ENCODE data around the gene TMEM139. TPM values are rescaled to one million over a fixed set of nuclear protein-coding genes. Genes with fewer than 3 reads are reported as not detected.
"Not testable (repeated sequence)": the region's sequence is repeated elsewhere in the genome, so short reads cannot be mapped to it uniquely, and the experiment has no call there.

Gene TMEM139
- total and polyA plus RNA-seq, 7 experiments from 2014 or later, result 0.32 to 0.62 (median 0.48) TPM; not detected in 1

DNA sequence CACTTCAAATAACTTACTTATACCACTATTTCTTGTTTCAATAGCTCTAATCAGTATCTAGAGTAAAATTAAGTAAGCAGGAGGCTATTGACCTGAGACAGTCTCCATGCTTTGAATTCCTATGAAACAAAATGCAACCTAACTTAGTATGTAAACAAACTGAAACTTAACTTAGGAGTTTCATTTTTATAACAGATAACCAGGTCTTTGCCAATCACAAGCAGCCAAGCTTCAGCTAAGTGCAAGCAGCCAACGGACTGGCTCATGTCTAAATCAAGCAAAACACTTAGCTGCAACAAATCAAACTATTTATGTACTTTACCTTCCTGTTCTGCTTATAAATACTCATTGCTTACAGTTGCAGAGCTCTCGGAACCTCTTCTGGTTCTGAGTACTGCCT, 25.9 kb upstream of the TMEM139 start:
- ATAC-seq (peak; percentile 15), DNase-seq (peak in 3 of 9 donors; percentile 17 to 31 (median 24))
- Histone ChIP-seq H3K9me3 (ENCODE audit: control insufficient read depth in 2 of 3, low read length in 3 of 3) (no peaks in the 10 kb centered on the region), H3K4me3 (ENCODE audit: low read length) (peak overlapping the region; percentile 56), H3K4me1 (ENCODE audit: control insufficient read depth in 2 of 2, insufficient read depth in 2 of 2, low read length in 2 of 2) (peaks cover 30 to 59% of the 10 kb centered on the region in 2 donors), H3K36me3 (ENCODE audit: control insufficient read depth in 2 of 3, insufficient read depth in 3 of 3, low read length in 3 of 3) (peaks cover 0 to 7% (median 0%) of the 10 kb centered on the region in 3 experiments), H3K27me3 (ENCODE audit: control insufficient read depth in 2 of 2, insufficient read depth in 2 of 2, low read length in 2 of 2) (no peaks in the 10 kb centered on the region), H3K27ac (ENCODE audit: low read depth, low read length) (peak overlapping the region; percentile 63)
- Mint-ChIP-seq H3K27ac (peak overlapping the region; percentile 81 to 99 (median 95)), H3K4me3 (peak overlapping the region; percentile 51 to 87 (median 80)), H3K9me3 (peaks cover 0 to 11% (median 5%) of the 10 kb centered on the region in 11 donors), H3K27me3 (no peaks in the 10 kb centered on the region), H3K36me3 (peaks cover 0 to 21% (median 11%) of the 10 kb centered on the region in 5 donors), H3K4me1 (peaks cover 35 to 95% (median 82%) of the 10 kb centered on the region in 7 donors)
- POLR2A ChIA-PET, result interaction anchor here (0.6 to 2.7 kb wide), 14 partner anchors 9 to 451 kb away, joined by 3 to 12 read pairs (median 4); partner anchors contain the start of gene CASP2
- intact Hi-C loops (cut with micrococcal nuclease), result no loop called here
- CTCF ChIA-PET, result interaction anchor here (0.5 to 9.1 kb wide), 5 partner anchors 18 to 767 kb away, joined by 3 to 72 read pairs (median 3); no protein-coding TSS in a partner anchor

- peaks cover 0 to 5% (median 0%) of the 10 kb centered on the region in 11 donors for H3K9me3 Mint-ChIP-seq
- H3K4me1 Mint-ChIP-seq, result peaks cover 44 to 95% (median 82%) of the 10 kb centered on the region in 7 donors
- H3K36me3 Mint-ChIP-seq, result peaks cover 0 to 25% (median 11%) of the 10 kb centered on the region in 5 donors
- ChIA-PET POLR2A (interaction anchor here (0.9 to 8.0 kb wide), 4 partner anchors 8 to 41 kb away, joined by 3 to 129 read pairs (median 60); partner anchors contain the start of gene CASP2), CTCF (interaction anchor here (9.1 kb wide), 1 partner anchor 19 kb away, joined by 72 read pairs; no protein-coding TSS in a partner anchor)
- peak overlapping the region; percentile 1 to 99 (median 88) for H3K27ac Mint-ChIP-seq
- H3K36me3 ChIP-seq (ENCODE audit: control insufficient read depth in 2 of 3, insufficient read depth in 3 of 3, low read length in 3 of 3), result peaks cover 0 to 7% (median 0%) of the 10 kb centered on the region in 3 experiments
- peak overlapping the region in 8 of 10 donors; percentile 0 to 83 (median 54) for H3K4me3 Mint-ChIP-seq
- H3K4me3 ChIP-seq (ENCODE audit: low read length), result no peak overlapping the region
- DNase-seq, result no peak
- H3K4me1 ChIP-seq (ENCODE audit: control insufficient read depth in 2 of 2, insufficient read depth in 2 of 2, low read length in 2 of 2), result peaks cover 31 to 58% of the 10 kb centered on the region in 2 donors
- H3K27ac ChIP-seq (ENCODE audit: low read depth, low read length), result peak overlapping the region; percentile 0
- no peaks in the 10 kb centered on the region for H3K9me3 ChIP-seq (ENCODE audit: control insufficient read depth in 2 of 3, low read length in 3 of 3)
- intact Hi-C loops (cut with micrococcal nuclease), result no loop called here
- H3K27me3 Mint-ChIP-seq, result no peaks in the 10 kb centered on the region
- no peaks in the 10 kb centered on the region for H3K27me3 ChIP-seq (ENCODE audit: control insufficient read depth in 2 of 2, insufficient read depth in 2 of 2, low read length in 2 of 2)
- ATAC-seq, result no peak
Observed at GRCh38 chr7:143259765-143260164, 25.0 kb upstream of the TMEM139 start.

GRCh38 chr7:143261901-143262300, 22.9 kb upstream of the TMEM139 start:
- Histone ChIP-seq H3K27me3 (ENCODE audit: control insufficient read depth in 2 of 2, insufficient read depth in 2 of 2, low read length in 2 of 2) (no peaks in the 10 kb centered on the region), H3K4me3 (ENCODE audit: low read length) (no peak overlapping the region), H3K27ac (ENCODE audit: low read depth, low read length) (peak overlapping the region; percentile 84), H3K4me1 (ENCODE audit: control insufficient read depth in 2 of 2, insufficient read depth in 2 of 2, low read length in 2 of 2) (peaks cover 38 to 49% of the 10 kb centered on the region in 2 donors), H3K9me3 (ENCODE audit: control insufficient read depth in 2 of 3, low read length in 3 of 3) (no peaks in the 10 kb centered on the region), H3K36me3 (ENCODE audit: control insufficient read depth in 2 of 3, insufficient read depth in 3 of 3, low read length in 3 of 3) (peaks cover 0 to 9% (median 5%) of the 10 kb centered on the region in 3 experiments)
- CTCF ChIA-PET, result interaction anchor here (9.1 kb wide), 1 partner anchor 21 kb away, joined by 72 read pairs; no protein-coding TSS in a partner anchor
- no peaks in the 10 kb centered on the region for H3K27me3 Mint-ChIP-seq
- peak overlapping the region; percentile 72 to 98 (median 97) for H3K4me3 Mint-ChIP-seq
- intact Hi-C loops (cut with micrococcal nuclease), result loop anchor here (2.0 kb wide), 1 partner anchor 17 kb away; no protein-coding TSS in a partner anchor
- peaks cover 0 to 4% (median 0%) of the 10 kb centered on the region in 11 donors for H3K9me3 Mint-ChIP-seq
- DNase-seq (no peak), ATAC-seq (no peak)
- H3K36me3 Mint-ChIP-seq, result peaks cover 8 to 32% (median 15%) of the 10 kb centered on the region in 5 donors
- H3K4me1 Mint-ChIP-seq, result peaks cover 47 to 91% (median 75%) of the 10 kb centered on the region in 7 donors
- POLR2A ChIA-PET, result interaction anchor here (0.6 to 8.0 kb wide), 9 partner anchors 10 to 453 kb away, joined by 3 to 129 read pairs (median 10); partner anchors contain the start of gene CASP2
- peak overlapping the region; percentile 70 to 99 (median 97) for H3K27ac Mint-ChIP-seq

- ChIA-PET CTCF (interaction anchor here (0.6 to 9.1 kb wide), 10 partner anchors 13 to 112 kb away, joined by 3 to 72 read pairs (median 5); partner anchors contain the start of gene CASP2), POLR2A (interaction anchor here (0.6 to 8.0 kb wide), 21 partner anchors 12 to 467 kb away, joined by 3 to 129 read pairs (median 5); partner anchors contain the start of gene CASP2)
- Mint-ChIP-seq H3K4me3 (peak within 1 kb of the TSS; percentile 93 to 99 (median 97)), H3K27me3 (no peaks in the 10 kb centered on the region), H3K36me3 (peaks cover 8 to 43% (median 19%) of the 10 kb centered on the region in 5 donors), H3K27ac (peak within 1 kb of the TSS; percentile 76 to 99 (median 97)), H3K4me1 (peaks cover 39 to 88% (median 66%) of the 10 kb centered on the region in 7 donors), H3K9me3 (peaks cover 0 to 4% (median 0%) of the 10 kb centered on the region in 11 donors)
- Histone ChIP-seq H3K4me1 (ENCODE audit: control insufficient read depth in 2 of 2, insufficient read depth in 2 of 2, low read length in 2 of 2) (peaks cover 34 to 40% of the 10 kb centered on the region in 2 donors), H3K4me3 (ENCODE audit: low read length) (peak within 1 kb of the TSS; percentile 90), H3K36me3 (ENCODE audit: control insufficient read depth in 2 of 3, insufficient read depth in 3 of 3, low read length in 3 of 3) (peaks cover 0 to 25% (median 13%) of the 10 kb centered on the region in 3 experiments), H3K9me3 (ENCODE audit: control insufficient read depth in 2 of 3, low read length in 3 of 3) (no peaks in the 10 kb centered on the region), H3K27me3 (ENCODE audit: control insufficient read depth in 2 of 2, insufficient read depth in 2 of 2, low read length in 2 of 2) (no peaks in the 10 kb centered on the region), H3K27ac (ENCODE audit: low read depth, low read length) (peak within 1 kb of the TSS; percentile 84)
- ATAC-seq (peak; percentile 97), DNase-seq (peak; percentile 62 to 86 (median 74))
- intact Hi-C loops (cut with micrococcal nuclease), result loop anchor here (1.0 to 2.0 kb wide), 6 partner anchors 9 to 117 kb away; partner anchors contain the start of gene CASP2 (in 2 of the 2)
Observed at GRCh38 chr7:143263266-143264195, 21.2 kb upstream of the TMEM139 start, which contains the start of gene GSTK1. Gene GSTK1, plus strand, starts transcription at chr7:143263441. Its CDS starts 73 bp downstream, at chr7:143263514.

DNA sequence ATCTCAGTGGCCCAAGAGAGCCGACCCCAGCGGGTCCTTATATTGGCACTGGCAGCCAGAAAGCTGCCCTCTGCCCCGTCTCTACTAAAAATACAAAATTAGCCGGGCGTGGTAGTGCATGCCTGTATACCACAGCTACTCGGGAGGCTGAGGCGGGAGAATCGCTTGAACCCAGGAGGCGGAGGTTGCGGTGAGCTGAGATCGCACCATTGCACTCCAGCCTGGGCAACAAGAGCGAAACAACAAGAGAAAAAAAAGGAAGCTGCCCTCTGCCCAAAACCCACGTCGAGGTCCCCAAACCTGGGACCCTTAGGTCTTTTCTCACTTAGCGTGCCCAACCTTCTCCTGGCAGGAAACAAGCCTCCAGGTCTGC, 20.6 kb upstream of the TMEM139 start:
- H3K9me3 ChIP-seq (ENCODE audit: control insufficient read depth in 2 of 3, low read length in 3 of 3); ATAC-seq; DNase-seq; H3K27me3 Mint-ChIP-seq; H3K9me3 Mint-ChIP-seq; H3K27me3 ChIP-seq (ENCODE audit: control insufficient read depth in 2 of 2, insufficient read depth in 2 of 2, low read length in 2 of 2): not testable (repeated sequence)
- peaks cover 33 to 88% (median 64%) of the 10 kb centered on the region in 7 donors for H3K4me1 Mint-ChIP-seq
- Histone ChIP-seq H3K4me3 (ENCODE audit: low read length) (peak overlapping the region; percentile 90), H3K27ac (ENCODE audit: low read depth, low read length) (peak overlapping the region; percentile 84), H3K36me3 (ENCODE audit: control insufficient read depth in 2 of 3, insufficient read depth in 3 of 3, low read length in 3 of 3) (peaks cover 0 to 32% (median 13%) of the 10 kb centered on the region in 3 experiments), H3K4me1 (ENCODE audit: control insufficient read depth in 2 of 2, insufficient read depth in 2 of 2, low read length in 2 of 2) (peaks cover 27 to 34% of the 10 kb centered on the region in 2 donors)
- ChIA-PET POLR2A (interaction anchor here (0.6 to 8.0 kb wide), 9 partner anchors 13 to 155 kb away, joined by 4 to 129 read pairs (median 9); partner anchors contain the start of gene CASP2), CTCF (interaction anchor here (0.7 to 9.1 kb wide), 8 partner anchors 12 to 112 kb away, joined by 3 to 72 read pairs (median 5); partner anchors contain the start of gene CASP2)
- H3K27ac Mint-ChIP-seq, result peak overlapping the region; percentile 76 to 99 (median 97)
- H3K36me3 Mint-ChIP-seq, result peaks cover 13 to 48% (median 22%) of the 10 kb centered on the region in 5 donors
- intact Hi-C loops (cut with micrococcal nuclease), result loop anchor here in 1 of 2 donors (1.0 kb wide), 1 partner anchor 8 kb away; no protein-coding TSS in a partner anchor
- peak overlapping the region; percentile 93 to 99 (median 97) for H3K4me3 Mint-ChIP-seq
